ENCODE data around the gene RTP5.

GRCh38 chr2:241865957-241866789 is 3.4 kb upstream of the RTP5 start:
- no peak for TF ChIP-seq CTCF (IDR thresholded peaks at IDR 0.05 in 2 of 3, conservative IDR thresholded peaks at IDR 0.05 in 1 of 3; ENCODE audit: borderline replicate concordance in 1 of 3, insufficient read depth in 1 of 3, low read depth in 2 of 3, low read length in 2 of 3)
- no peak for TF ChIP-seq EZH2 (IDR thresholded peaks at IDR 0.05)
- no peak for TF ChIP-seq JUND (IDR thresholded peaks at IDR 0.05)
- no peak for TF ChIP-seq ZNF274 (IDR thresholded peaks at IDR 0.05; ENCODE audit: low read depth, low read length)
- no peak for TF ChIP-seq POLR2A (IDR thresholded peaks at IDR 0.05; ENCODE audit: borderline replicate concordance, extremely low read depth, insufficient read depth, insufficient read length)
- TF ChIP-seq POLR2AphosphoS5 (IDR thresholded peaks at IDR 0.05; ENCODE audit: low read depth, low read length), result no peak
- TF ChIP-seq SIN3A (IDR thresholded peaks at IDR 0.05; ENCODE audit: low read depth), result no peak
- no peak for TF ChIP-seq EGR1 (IDR thresholded peaks at IDR 0.05; ENCODE audit: low read depth)
- no peak for TF ChIP-seq SP1 (IDR thresholded peaks at IDR 0.05; ENCODE audit: low read depth)
- no peak for TF ChIP-seq TCF7L2 (IDR thresholded peaks at IDR 0.05; ENCODE audit: borderline replicate concordance, extremely low read depth, insufficient read depth, insufficient read length)
- no peak for TF ChIP-seq REST (IDR thresholded peaks at IDR 0.05; ENCODE audit: low read depth)
- no peak for TF ChIP-seq RAD21 (IDR thresholded peaks at IDR 0.05; ENCODE audit: low read depth)

Measured in HCT116 (cell line).